Activated T-cell treated with anti-CD3 and anti-CD28 coated beads for 4 hours (primary cell): ENCODE data around the gene LITAF.
"Not testable (repeated sequence)": the region's sequence is repeated elsewhere in the genome, so short reads cannot be mapped to it uniquely, and the experiment has no call there.

ENCODE experiments used
- DNase-seq: peaks from one replicate; pipeline ENCODE4 v3.0.0-alpha.2; 2020

Gene LITAF

DNA sequence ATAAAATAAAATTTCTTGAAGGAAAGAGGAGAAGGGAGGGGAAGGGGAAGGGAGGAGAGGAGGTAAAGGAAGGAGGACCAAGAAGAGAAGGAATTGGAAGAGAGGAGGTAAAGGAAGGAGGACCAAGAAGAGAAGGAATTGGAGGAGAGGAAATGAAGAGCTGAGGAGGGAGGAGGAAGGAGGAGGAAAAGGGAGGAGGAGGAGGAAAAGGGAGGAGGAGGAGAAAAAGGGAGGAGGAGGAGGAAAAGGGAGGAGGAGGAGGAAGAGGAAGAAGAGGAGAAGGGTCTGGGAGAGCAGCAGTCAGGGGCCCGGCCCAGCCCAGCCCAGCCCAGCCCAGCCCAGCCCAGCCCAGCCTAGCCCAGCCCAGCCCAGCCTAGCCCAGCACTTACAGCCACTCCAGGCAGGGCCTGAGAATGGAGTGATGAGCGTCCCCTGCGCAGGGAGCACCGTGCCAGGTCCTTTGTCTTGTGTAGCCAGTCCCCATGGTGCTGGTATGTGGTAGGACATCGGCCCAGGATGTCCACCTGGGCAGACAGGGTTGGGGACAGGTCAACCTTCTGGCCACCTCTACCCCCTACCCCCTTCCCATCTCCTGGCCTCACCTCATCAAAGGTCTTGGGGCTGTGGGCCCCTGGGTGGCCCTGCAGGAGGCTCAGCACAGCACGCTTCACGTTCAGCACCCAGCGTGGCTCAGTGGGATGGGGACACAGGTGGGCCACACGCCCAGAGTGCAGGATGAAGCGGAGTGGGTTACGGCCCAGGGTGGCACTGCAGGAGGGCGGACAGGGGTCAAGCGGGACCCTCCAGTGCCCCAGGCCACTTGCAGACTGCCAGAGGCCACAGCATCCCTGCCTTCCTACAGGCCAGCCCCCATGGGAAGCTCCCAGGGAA, 70.9 kb downstream of the LITAF start:
- no peak for DNase-seq

DNA sequence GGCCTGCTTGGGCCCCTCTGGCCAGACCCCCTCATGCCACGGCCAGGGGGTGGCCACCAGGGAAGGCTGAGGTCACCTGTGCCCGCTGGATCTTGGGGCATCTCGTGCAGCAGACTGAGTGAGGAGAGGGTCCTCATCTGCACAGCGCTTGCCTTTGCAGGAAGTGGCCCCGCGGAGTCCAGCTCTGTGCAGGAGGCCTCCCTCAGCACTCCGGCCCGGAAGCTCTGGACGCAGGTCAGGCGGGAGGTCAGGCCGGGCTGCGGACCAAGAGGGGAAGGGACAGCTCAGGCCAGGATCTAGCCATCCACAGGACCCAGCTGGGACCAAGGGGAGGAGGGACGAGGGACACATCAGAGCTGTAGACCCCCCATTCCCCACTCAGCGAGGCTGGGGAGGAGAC, 72.4 kb downstream of the LITAF start:
- no peak for DNase-seq

DNA sequence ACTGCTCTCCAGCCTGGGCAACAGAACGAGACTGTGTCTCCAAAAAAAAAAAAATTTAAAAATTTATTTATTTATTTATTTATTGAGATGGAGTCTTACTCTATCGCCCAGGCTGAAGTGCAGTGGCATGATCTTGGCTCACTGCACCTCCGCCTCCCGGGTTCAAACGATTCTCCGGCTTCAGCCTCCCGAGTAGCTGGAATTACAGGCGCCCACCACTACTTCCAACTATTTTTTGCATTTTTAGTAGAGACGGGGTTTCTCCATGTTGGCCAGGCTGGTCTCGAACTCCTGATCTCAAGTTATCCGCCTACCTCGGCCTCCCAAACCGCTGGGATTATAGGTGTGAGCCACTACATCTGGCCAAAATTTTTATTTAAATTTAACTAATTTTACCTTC, 73.4 kb downstream of the LITAF start:
- not testable (repeated sequence) for DNase-seq

DNA sequence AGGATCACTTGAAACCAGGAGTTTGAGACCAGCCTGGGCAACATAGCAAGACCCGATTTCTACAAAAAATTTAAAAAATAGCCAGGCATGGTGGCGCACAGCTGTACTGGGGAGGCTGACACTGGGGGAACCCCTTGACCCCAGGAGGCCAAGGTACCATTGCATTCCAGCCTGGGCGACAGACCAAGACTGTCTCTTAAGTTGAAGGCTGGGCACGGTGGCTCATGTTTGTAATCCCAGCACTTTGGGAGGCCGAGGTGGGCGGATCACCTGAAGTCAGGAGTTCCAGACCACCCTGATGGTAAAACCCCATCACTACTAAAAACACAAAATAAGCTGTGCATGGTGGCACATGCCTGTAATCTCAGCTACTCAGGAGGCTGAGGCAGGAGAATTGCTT, 74.9 kb downstream of the LITAF start:
- DNase-seq = no peak

DNA sequence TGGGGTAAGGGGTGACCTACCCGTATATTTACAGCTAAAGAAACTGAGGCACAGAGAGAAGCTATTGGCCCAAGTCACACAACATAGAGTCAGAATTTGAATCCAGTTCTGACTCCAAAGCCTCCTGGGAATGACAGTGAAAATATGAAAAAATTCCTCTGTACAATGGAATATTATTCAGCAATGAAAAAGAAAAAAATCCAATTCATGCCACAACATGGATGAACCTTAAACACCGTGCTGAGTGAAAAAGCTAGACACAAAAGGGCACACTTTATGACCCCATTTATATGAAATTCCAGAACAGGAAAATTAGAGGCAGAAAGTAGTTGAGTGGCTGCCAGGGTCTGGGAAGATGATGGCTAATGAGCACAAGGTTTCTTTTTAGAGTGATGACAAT, 75.4 kb downstream of the LITAF start:
- no peak for DNase-seq

DNA sequence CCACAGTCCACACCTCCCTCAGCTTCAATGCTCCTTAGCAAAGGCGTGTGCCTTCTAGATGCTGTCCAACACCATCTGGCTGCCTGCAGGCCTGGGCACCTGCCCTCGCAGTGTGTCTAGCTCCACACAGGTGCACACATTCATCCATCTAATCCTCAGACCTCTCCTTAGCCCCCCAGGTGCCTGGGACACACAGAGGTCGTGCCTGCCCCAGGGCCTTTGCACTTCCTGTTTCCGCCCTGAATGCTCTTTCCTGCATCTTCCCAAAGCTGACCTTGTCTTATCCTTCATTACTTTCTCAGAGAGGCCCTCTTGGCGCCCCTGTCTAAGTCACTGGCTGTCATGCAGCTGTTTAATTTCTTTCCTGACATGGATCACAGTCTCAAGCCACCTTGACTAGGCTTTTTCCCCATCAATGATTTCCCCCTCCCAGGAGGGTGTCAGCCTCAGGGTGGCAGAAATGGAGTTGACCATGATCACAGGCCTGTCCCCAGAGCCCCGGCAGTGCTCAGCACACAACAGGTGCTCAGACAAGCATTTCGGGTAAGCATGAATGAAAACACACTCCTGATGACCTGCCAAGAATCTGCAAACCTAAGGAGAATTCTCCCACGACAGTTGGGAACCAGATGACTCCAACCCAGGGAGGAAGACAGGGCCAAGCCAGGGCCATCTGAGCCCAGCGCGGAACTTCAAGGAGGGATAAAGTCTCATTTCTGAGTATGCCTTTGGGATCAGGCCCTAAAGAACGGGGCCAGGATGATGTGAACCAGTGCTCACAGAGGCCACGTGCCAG, 76.3 kb downstream of the LITAF start:
- DNase-seq = no peak

DNA sequence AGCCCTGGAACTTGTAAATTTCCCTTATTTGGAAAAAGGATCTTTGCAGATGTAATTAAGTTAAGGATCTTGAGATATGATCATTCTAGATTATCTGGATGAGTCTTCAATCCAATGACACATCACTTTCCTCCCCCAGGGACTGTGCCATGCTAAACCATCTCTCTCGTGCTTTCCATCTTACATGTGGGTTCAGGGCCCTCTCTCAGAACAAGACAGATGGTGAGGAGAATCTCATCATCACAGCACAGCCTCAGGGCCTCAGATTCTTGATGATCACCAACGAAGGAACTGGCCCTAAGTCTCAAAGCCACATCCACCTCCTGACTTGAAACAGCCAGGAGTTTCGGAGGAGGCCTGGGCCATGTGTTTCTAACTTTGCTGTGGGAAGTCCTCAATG, 78.7 kb downstream of the LITAF start:
- DNase-seq = no peak

DNA sequence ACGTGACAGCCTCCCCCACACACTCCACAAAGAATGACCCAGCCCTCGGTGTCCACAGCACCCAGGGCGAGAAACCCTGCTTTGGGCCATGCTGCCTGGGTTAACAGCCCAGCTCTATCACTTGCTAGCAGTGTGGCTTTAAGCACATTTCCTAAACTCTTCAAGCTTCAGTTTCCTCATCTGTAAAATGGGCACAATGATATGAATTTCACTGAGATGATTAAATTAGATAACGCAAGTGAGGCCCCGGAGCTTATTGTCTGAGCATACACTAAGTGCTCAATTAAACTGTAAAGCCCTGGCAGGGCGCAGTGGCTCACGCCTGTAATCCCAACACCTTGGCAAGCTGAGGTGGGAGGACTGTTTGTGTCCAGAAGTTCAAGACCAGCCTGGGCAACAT, 79.4 kb downstream of the LITAF start:
- no peak for DNase-seq

DNA sequence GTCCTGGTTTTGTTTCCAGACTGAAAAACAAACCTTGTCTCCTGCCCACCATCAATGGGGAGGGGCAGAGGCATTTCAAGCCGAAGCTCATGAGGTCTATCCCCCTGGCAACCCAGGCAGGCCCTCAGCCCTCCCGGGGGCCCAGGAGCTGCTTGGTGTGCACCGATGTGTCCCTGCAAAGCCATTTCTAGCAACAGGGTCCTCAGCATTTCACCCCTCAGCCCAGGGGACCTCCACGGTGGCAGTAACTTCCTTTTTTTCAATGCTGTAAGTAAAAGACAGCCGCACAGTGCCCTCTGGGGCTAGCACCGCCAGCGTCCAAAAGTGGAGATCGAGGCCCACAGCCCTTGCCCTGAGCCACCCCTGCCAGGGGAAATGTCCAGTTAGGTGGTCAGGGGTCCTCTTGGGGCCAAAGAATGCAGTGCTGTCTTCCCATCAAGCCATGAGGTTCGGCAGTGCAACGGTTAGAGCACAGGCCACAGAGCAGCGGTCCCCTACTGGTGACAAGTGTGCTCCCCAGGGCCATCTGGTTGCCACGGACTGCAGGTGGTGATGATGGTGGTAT, 79.9 kb downstream of the LITAF start:
- no peak for DNase-seq

DNA sequence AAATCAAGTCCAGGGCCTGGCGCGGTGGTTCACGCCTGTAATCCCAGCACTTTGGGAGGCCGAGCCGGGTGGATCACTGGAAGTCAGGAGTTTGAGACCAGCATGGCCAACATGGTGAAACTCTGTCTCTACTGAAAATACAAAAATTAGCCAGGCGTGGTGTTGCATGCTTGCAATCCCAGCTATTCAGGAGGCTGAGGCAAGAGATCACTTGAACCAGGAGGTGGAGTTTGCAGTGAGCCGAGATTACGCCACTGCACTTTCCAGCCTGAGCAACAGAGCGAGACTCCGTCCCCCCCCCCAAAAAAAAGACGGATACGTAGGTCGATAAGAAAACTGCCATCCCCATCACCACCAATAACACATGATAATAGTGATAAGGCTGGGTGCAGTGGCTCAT, 82.5 kb downstream of the LITAF start:
- DNase-seq = not testable (repeated sequence)

DNA sequence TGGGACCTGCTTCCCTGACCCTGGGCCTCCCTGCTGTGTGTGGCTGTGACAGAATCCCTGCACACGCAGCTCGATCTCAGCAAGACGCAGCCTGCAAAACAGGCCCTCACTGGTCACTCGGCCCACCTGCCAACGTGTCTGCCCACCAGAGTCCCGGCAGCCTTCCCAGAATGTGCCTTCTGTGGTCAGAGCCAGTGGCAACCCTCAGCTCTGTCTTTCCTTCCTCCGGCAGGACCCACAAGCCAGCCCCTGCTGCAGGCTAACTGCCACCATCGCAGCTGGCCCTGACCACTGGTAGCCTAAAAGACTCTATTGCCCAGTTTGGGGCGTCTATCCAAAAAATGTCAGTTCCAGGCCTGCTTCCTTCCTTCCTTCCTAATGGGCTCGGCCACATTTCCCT, 83.2 kb downstream of the LITAF start:
- DNase-seq = no peak

DNA sequence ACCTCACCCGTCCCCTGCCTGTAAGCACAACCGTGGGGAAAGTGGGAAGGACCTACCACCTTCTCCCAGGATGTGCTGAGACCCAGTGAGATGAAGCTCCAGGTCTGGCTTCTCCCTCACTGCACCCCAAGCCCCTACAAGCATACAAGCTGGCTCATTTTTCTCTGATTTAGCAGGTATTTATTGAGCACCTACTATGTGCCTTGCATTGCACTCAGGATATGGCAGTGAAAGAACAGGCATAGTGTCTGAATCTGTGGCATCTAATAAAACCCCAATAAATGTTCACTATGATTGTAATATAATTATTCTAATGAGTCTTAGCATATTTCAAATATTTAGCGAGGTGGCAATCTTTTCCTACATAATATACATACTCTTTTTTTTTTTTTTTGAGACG, 84.5 kb downstream of the LITAF start:
- DNase-seq = no peak

DNA sequence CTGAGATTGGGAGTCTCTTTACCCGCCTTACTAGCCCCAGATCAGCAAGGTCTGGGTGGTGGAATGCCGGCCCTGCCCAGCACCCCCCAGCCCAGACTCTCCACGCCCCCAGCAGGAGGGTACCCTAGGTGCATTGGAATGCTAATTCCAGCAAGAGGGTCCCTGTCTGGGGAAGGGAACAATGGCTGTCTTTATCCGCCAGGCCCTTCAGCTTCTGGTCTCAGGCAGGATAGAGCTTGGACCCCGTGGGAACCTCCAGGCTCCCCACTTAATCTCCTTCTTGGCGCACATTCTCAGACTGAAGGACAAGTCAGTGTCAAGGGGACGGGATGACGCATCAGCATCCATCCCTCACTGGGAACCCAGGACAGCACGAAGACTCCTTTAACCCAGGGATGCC, 85.1 kb downstream of the LITAF start:
- no peak for DNase-seq

DNA sequence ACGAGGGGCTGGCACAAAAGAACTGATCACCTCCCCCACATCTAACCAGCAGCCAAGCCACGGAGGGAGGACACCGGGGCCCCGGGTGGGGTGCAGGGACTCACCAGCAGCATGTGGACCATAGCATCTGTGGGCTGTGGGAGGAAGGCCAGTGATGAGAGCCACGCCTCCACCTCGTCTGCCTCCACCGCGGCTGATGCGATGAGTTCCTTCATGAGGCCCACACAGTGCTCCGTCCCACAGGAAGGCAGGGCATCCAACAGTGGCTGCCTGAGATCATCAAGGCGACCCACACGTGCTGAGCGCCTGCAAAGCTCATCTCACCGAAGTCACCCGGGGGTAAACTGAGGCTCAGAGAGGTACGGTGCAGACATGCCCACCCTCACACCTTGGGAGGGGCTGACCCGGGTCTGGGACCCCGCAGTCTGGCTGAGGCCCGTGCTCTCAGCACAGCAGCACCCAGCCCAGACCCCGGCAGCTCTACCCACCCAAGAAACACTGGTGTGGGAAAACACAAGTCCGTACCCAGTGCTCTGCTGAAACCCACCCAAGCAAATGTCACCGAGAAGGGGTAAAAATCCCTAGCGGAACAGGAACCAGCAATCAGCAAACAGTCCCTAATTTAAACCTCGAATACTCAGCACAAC, 85.9 kb downstream of the LITAF start:
- no peak for DNase-seq

DNA sequence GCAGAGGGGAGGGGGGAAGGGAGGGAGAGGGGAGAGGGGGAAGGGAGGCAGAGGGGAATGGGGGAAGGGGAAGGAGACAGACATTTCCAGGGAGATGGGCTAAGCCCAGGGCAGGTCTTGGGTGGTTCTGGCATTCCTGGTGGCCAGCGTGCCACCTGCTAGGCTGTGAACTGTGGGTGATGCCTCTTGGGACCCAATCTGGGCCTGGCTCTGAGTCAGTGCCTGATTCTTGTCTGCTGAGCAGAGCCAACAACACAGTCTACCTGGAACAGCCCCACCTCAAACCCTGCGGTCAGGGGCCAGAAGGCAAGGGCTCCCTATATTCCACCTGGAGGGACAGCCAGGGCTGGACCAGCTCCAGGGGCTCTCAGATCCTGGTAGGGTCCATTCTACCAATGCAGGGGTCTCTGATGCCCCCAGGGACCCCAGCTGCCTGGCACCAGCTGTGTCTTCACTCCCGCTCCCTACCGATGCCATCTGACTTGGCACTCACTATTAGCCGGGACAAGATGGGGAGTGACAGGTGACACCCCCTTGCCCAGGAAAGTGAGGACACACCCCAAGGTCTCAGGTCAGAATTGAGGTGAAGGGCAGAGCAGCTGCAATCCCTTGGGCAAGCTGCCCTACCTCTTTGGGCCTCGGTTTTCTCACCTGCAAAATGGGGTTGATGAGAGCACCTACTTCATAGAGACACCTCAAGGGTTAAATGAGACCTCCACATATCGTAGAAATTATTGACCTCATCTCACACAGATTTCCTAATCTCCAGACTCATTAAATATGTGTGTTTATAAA, 87.2 kb downstream of the LITAF start:
- DNase-seq = no peak

DNA sequence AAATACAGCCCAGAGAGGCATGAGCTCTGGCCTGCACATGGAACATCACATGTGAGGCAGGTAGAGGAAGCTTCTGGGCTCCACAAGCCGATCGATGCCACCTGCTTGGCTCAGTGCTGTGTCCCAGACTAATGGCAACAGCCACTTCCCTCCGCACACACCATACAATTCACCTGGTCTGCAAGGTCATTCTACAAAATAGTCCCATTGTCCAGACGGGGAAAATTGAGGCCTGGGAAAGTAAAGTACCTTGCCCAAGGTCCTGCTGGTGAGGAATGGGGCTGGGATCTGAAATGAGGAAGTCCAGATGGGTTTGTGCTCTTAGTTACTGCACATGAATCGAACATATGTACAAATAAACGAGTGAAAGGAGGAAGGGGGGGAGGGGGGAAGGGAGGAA, 88.0 kb downstream of the LITAF start:
- DNase-seq = no peak

DNA sequence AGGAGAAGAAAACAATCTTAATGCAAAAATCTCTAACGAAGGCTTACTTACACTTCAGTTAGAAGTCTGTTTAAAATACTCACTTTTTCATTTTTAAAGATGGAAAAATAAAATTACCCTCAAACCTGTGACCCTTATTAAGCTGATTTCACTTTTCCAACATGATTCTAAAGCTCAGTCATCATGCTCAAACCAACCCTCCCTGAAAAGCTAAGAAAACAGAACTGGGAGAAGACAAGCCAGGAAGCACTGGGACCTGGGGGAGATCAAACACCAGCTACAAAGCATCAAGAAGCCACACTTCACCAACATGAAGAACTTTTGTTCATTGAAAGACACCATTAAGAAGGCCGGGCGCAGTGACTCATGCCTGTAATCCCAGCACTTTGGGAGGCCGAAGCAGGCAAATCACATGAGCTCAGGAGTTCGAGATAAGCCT, 88.8 kb downstream of the LITAF start:
- DNase-seq = no peak
